IMR-90 (cell line): Measurements from ENCODE around the gene IQUB. TPM values are rescaled to one million over a fixed set of nuclear protein-coding genes. Genes with fewer than 3 reads are reported as not detected.

Experiments
- ATAC-seq: fragments of 200-7000 bp; cut with Tn5 transposase; 2 replicates; pipeline ENCODE4 v1.9.1; 2020; ENCODE audit warnings: low read depth, mild to moderate bottlenecking, moderate library complexity
- BruUV-seq: library from RNA; stranded (reverse); fragments of 400-500 nt; replicated peaks from 2 replicates; lab custom pipeline; 2021; lab: Mats Ljungman, UMichigan
- CTCF ChIA-PET: fragments of 300-600 bp; formaldehyde crosslinking; extraction: SDS; loops from one replicate; lab custom pipeline; 2021; ENCODE audit warnings: antibody characterized with exemption; lab: Yijun Ruan, JAX
- POLR2A ChIA-PET: fragments of 300-600 bp; sonication (Branson Sonifier 250); formaldehyde crosslinking; loops from one replicate; lab custom pipeline; 2022; ENCODE audit warnings: antibody characterized with exemption; ENCODE audit not compliant: unreplicated experiment; lab: Charles Lee
- DNase-seq: peaks from one replicate; pipeline ENCODE4 v3.0.0; 2013
- H2AFZ ChIP-seq: replicated peaks from 2 replicates; pipeline ENCODE3; 2013; ENCODE audit warnings: low read length, mild to moderate bottlenecking; ENCODE audit not compliant: poor library complexity
- H2AK5ac ChIP-seq: 2 replicates; pipeline ENCODE4 v1.6.1; 2013; ENCODE audit warnings: low read depth, low read length, inconsistent platforms
- H2AK9ac ChIP-seq: replicated peaks from 2 replicates; pipeline ENCODE3; 2013; ENCODE audit warnings: mild to moderate bottlenecking, low read depth, low read length, moderate library complexity; ENCODE audit not compliant: poor library complexity
- H2BK120ac ChIP-seq: 2 replicates; pipeline ENCODE4 v1.6.1; 2013; ENCODE audit warnings: low read depth, low read length, inconsistent platforms
- H2BK15ac ChIP-seq: 3 replicates; pipeline ENCODE4 v1.6.1; 2013; ENCODE audit warnings: low read depth, low read length, inconsistent platforms
- H2BK20ac ChIP-seq: 2 replicates; pipeline ENCODE4 v1.6.1; 2013; ENCODE audit warnings: low read depth, mild to moderate bottlenecking, inconsistent platforms, low read length, moderate library complexity
- H2BK5ac ChIP-seq: 2 replicates; pipeline ENCODE4 v1.6.1; 2013; ENCODE audit warnings: mild to moderate bottlenecking, low read depth, low read length, inconsistent platforms; ENCODE audit not compliant: poor library complexity, severe bottlenecking
- H3K14ac ChIP-seq: replicated peaks from 2 replicates; pipeline ENCODE4 v1.6.1; 2013; ENCODE audit warnings: low read depth, low read length, inconsistent platforms
- H3K18ac ChIP-seq: 2 replicates; pipeline ENCODE4 v1.6.1; 2013; ENCODE audit warnings: low read depth, low read length, control low read depth
- H3K23ac ChIP-seq: 2 replicates; pipeline ENCODE4 v1.6.1; 2013; ENCODE audit warnings: low read depth, low read length, inconsistent platforms
- H3K27ac ChIP-seq: 2 replicates; pipeline ENCODE4 v1.5.1; 2013; ENCODE audit warnings: mild to moderate bottlenecking, control low read depth, low read length; ENCODE audit not compliant: insufficient read depth
- H3K27me3 ChIP-seq: 2 replicates; pipeline ENCODE4 v1.6.1; 2013; ENCODE audit warnings: low read length; ENCODE audit not compliant: control insufficient read depth, insufficient read depth
- H3K36me3 ChIP-seq: 2 replicates; pipeline ENCODE4 v1.6.1; 2013; ENCODE audit warnings: low read length, mixed read lengths; ENCODE audit not compliant: control insufficient read depth, insufficient read depth
- H3K4ac ChIP-seq: 2 replicates; pipeline ENCODE4 v1.6.1; 2013; ENCODE audit warnings: low read depth, low read length, inconsistent platforms
- H3K4me1 ChIP-seq: 2 replicates; pipeline ENCODE4 v1.6.1; 2013; ENCODE audit warnings: low read length, mixed read lengths; ENCODE audit not compliant: control insufficient read depth, insufficient read depth
- H3K4me2 ChIP-seq: 2 replicates; pipeline ENCODE4 v1.6.1; 2013; ENCODE audit warnings: low read depth, mild to moderate bottlenecking, control low read depth, low read length, moderate library complexity
- H3K4me3 ChIP-seq: 2 replicates; pipeline ENCODE4 v1.5.1; 2013; ENCODE audit warnings: low read depth, mild to moderate bottlenecking, control low read depth, low read length, moderate library complexity; ENCODE audit not compliant: insufficient read depth
- H3K56ac ChIP-seq: 2 replicates; pipeline ENCODE4 v1.6.1; 2013; ENCODE audit warnings: low read length, inconsistent platforms; ENCODE audit not compliant: insufficient read depth; ENCODE audit errors: extremely low read depth
- H3K79me1 ChIP-seq, 2 experiments: 2 replicates each; pipeline ENCODE4 v1.6.1; 2013; ENCODE audit warnings: low read length in 2 of 2, inconsistent platforms in 1 of 2, low read depth in 1 of 2
- H3K9ac ChIP-seq: 2 replicates; pipeline ENCODE4 v1.6.1; 2013; ENCODE audit warnings: low read depth, low read length, control low read depth
- H3K9me1 ChIP-seq: 2 replicates; pipeline ENCODE4 v1.6.1; 2013; ENCODE audit warnings: low read length, inconsistent platforms; ENCODE audit not compliant: insufficient read depth
- H3K9me3 ChIP-seq: 2 replicates; pipeline ENCODE4 v1.6.1; 2013; ENCODE audit warnings: low read length; ENCODE audit not compliant: control insufficient read depth, insufficient read depth
- H4K20me1 ChIP-seq: 2 replicates; pipeline ENCODE4 v1.6.1; 2013; ENCODE audit warnings: low read length, inconsistent platforms; ENCODE audit not compliant: insufficient read depth
- H4K5ac ChIP-seq: 2 replicates; pipeline ENCODE4 v1.6.1; 2013; ENCODE audit warnings: mild to moderate bottlenecking, low read depth, low read length, control low read depth
- H4K8ac ChIP-seq, 2 experiments: 2 replicates each; pipeline ENCODE4 v1.6.1; 2013; ENCODE audit warnings: low read depth in 2 of 2, low read length in 2 of 2, control low read depth in 1 of 2, inconsistent platforms in 1 of 2
- H4K91ac ChIP-seq: 2 replicates; pipeline ENCODE4 v1.6.1; 2013; ENCODE audit warnings: low read depth, low read length, inconsistent platforms; ENCODE audit not compliant: insufficient read depth
- CTCF ChIP-seq: conservative IDR thresholded peaks from 2 replicates; pipeline ENCODE4 v1.5.1; 2012; ENCODE audit warnings: mild to moderate bottlenecking, low read depth, low read length, improper control_type of control experiment
- MAFK ChIP-seq: IDR thresholded peaks from 2 replicates; pipeline ENCODE4 v1.6.1; 2012; ENCODE audit warnings: low read depth, low read length, improper control_type of control experiment
- MXI1 ChIP-seq: IDR thresholded peaks from 2 replicates; pipeline ENCODE4 v1.6.1; 2012; ENCODE audit warnings: low read depth, mild to moderate bottlenecking, low read length, moderate library complexity, borderline replicate concordance
- NFE2L2 ChIP-seq: fragments of 150-350 bp; IDR thresholded peaks from 2 replicates; pipeline ENCODE4 v1.6.1; 2016; ENCODE audit warnings: low read depth, mild to moderate bottlenecking, low read length
- POLR2A ChIP-seq: IDR thresholded peaks from 2 replicates; pipeline ENCODE4 v1.6.1; 2012; ENCODE audit warnings: mild to moderate bottlenecking, low read depth, low read length
- RAD21 ChIP-seq: IDR thresholded peaks from 2 replicates; pipeline ENCODE4 v1.6.1; 2012; ENCODE audit warnings: low read length, improper control_type of control experiment
- SMC3 ChIP-seq: fragments of 150-350 bp; IDR thresholded peaks from 2 replicates; pipeline ENCODE4 v1.6.1; 2016; ENCODE audit warnings: low read depth, mild to moderate bottlenecking, antibody characterized with exemption, low read length, moderate library complexity
- WGBS, 2 experiments: methylation state at CpG; one replicate each; pipeline versions ENCODE4 v1.1.5 to v1.1.7; 2013; ENCODE audit warnings: missing lambda C conversion rate in 2 of 2; ENCODE audit not compliant: insufficient read length in 1 of 2; ENCODE audit errors: extremely low coverage in 2 of 2; 5-methylcytosine and 5-hydroxymethylcytosine counted together
- dilution Hi-C: fragments of 300-500 bp; cut with HindIII; formaldehyde crosslinking; loops from one replicate; pipeline ENCODE4 v1.14.3; 2018; ENCODE audit warnings: low sequenced_read_pairs; ENCODE audit not compliant: unreplicated experiment
- in situ Hi-C: fragments of 300-500 bp; cut with MboI; formaldehyde crosslinking; loops from 3 replicates; pipeline ENCODE4 v1.14.3; 2019; ENCODE audit warnings: low sequenced_read_pairs, inconsistent platforms, mixed read lengths
- intact Hi-C: fragments of 100-400 bp; cut with micrococcal nuclease; formaldehyde crosslinking; loops from 2 replicates; pipeline ENCODE4 v1.10.0; 2022
- polyA plus RNA-seq, 3 experiments: library from polyadenylated mRNA; depleted of rRNA; stranded (reverse); fragments of >200 nt; gene quantifications; 2 replicates each; pipeline ENCODE4 v1.2.3, GENCODE V29; 2012; ENCODE audit warnings: low replicate concordance in 1 of 3
- total RNA-seq: library from RNA; depleted of rRNA; stranded (reverse); fragments of >200 nt; gene quantifications from 2 replicates; pipeline ENCODE4 v1.2.3, GENCODE V29; 2012

IQUB gene
- total and polyA plus RNA-seq, 2 of the 4 experiments (the other 2 are of a cell fraction), result 0.05 to 0.18 TPM

- TF ChIP-seq MAFK (no peak), NFE2L2 (no peak), POLR2A (peak; percentile 64; the same call in 1 of the 2 replicates), SMC3 (no peak)
Observed at GRCh38 chr7:123557398-123558288, 23.2 kb upstream of the IQUB start, which contains the start of gene NDUFA5 (continued).

GRCh38 chr7:123557016-123557397, 22.6 kb upstream of the IQUB start:
- Histone ChIP-seq H3K9me1 (no peaks in the 10 kb centered on the region; the same call in 1 of the 2 replicates), H4K5ac (peak overlapping the region; percentile 1; the same call in 1 of the 2 replicates), H3K14ac (peak overlapping the region; percentile 46), H3K23ac (peak overlapping the region; percentile 71), H3K4ac (peak overlapping the region; percentile 75), H2BK20ac (no peak overlapping the region), H3K79me1 (peaks cover 11 to 25% of the 10 kb centered on the region in 2 experiments), H2BK15ac (0 out of 3 replicates have a peak overlapping the region, but pooled peaks have one; percentile 7), H3K27ac (0 out of 2 replicates have a peak overlapping the region, but pooled peaks have one; percentile 16), H3K4me2 (peak overlapping the region; percentile 84), H2BK5ac (no peak overlapping the region), H2AK5ac (no peak overlapping the region), H3K56ac (no peak overlapping the region), H4K91ac (peak overlapping the region; percentile 45; the same call in 1 of the 2 replicates), H2AK9ac (no peak overlapping the region), H4K8ac (peak overlapping the region; percentile 16 to 53; a peak in 2 of 4 replicates), H3K4me3 (peak overlapping the region; percentile 66), H4K20me1 (no peaks in the 10 kb centered on the region), H3K27me3 (no peaks in the 10 kb centered on the region), H2AFZ (peak overlapping the region; percentile 97), H3K4me1 (no peaks in the 10 kb centered on the region), H3K18ac (no peak overlapping the region), H2BK120ac (no peak overlapping the region), H3K9ac (peak overlapping the region; percentile 84), H3K9me3 (no peaks in the 10 kb centered on the region), H3K36me3 (peaks cover 4% of the 10 kb centered on the region)
- dilution Hi-C loops (no loop called here), intact Hi-C loops (loop anchor here (1.0 to 5.0 kb wide), 2 partner anchors 23 to 190 kb away; partner anchors contain the start of genes IQUB and WASL), in situ Hi-C loops (no loop called here)
- BruUV-seq, result no TSS peak
- TF ChIP-seq MXI1, result 0 out of 2 replicates have a peak, but pooled peaks have one; percentile 48
- no peak for TF ChIP-seq CTCF
- no peak for TF ChIP-seq RAD21
- ATAC-seq (no peak), DNase-seq (peak; percentile 10)
- POLR2A ChIA-PET, result interaction anchor here (1.1 kb wide), 1 partner anchor 10 kb away, joined by 3 read pairs; no protein-coding TSS in a partner anchor
- CTCF ChIA-PET, result no interaction called here
- WGBS, 2 experiments, result 15% methylated on average over 5 of the region's 12 CpGs; no CpG with 5 or more reads in 1 of the 2 experiments
